Ishikawa (cell line): ENCODE measurements around the gene ATXN1L.

Experiments
- CEBPB ChIP-seq: IDR thresholded peaks from 2 replicates; pipeline ENCODE4 v1.6.1; 2012
- EP300 ChIP-seq: IDR thresholded peaks from 2 replicates; pipeline ENCODE4 v1.6.1; 2012; ENCODE audit warnings: borderline replicate concordance
- MAX ChIP-seq: IDR thresholded peaks from 2 replicates; pipeline ENCODE4 v1.6.1; 2012
- RAD21 ChIP-seq: IDR thresholded peaks from 2 replicates; pipeline ENCODE4 v1.6.1; 2012; ENCODE audit warnings: low read depth
- REST ChIP-seq: IDR thresholded peaks from 2 replicates; pipeline ENCODE4 v1.6.1; 2012; ENCODE audit warnings: low read depth, mild to moderate bottlenecking
- TEAD4 ChIP-seq: IDR thresholded peaks from 2 replicates; pipeline ENCODE4 v1.6.1; 2012
- USF1 ChIP-seq: IDR thresholded peaks from 2 replicates; pipeline ENCODE4 v1.6.1; 2012
- YY1 ChIP-seq: IDR thresholded peaks from 2 replicates; pipeline ENCODE4 v1.6.1; 2012; ENCODE audit warnings: low read depth
- ZBTB7A ChIP-seq: IDR thresholded peaks from 2 replicates; pipeline ENCODE4 v1.6.1; 2012; ENCODE audit warnings: low read depth

- TF ChIP-seq CEBPB (no peak), REST (no peak), ZBTB7A (no peak), YY1 (no peak), RAD21 (no peak), MAX (no peak), TEAD4 (no peak), USF1 (no peak), EP300 (no peak)
Observed at GRCh38 chr16:71847096-71847495, 1.3 kb downstream of the ATXN1L start.
